SU-DHL-6 (cell line): Measurements from ENCODE around the gene ATP8A2.

ENCODE experiments used
- H2AFZ ChIP-seq: fragments of 200-600 bp; sonication (generic); 2 replicates; pipeline ENCODE4 v1.6.1; 2014; ENCODE audit warnings: low read depth, mild to moderate bottlenecking, moderate library complexity, mixed read lengths, antibody characterized with exemption, low read length; ENCODE audit not compliant: severe bottlenecking
- H3F3A ChIP-seq: fragments of 200-600 bp; shearing (Covaris generic); 2 replicates; pipeline ENCODE4 v1.6.0; 2016; ENCODE audit warnings: antibody characterized with exemption, mild to moderate bottlenecking; ENCODE audit not compliant: insufficient read depth
- H3K27ac ChIP-seq: fragments of 200-600 bp; sonication (generic); 2 replicates; pipeline ENCODE4 v1.5.1; 2016; ENCODE audit warnings: low read depth, mild to moderate bottlenecking, low read length, moderate library complexity, mixed read lengths
- H3K27me3 ChIP-seq: fragments of 200-600 bp; sonication (generic), shearing (Covaris generic); 2 replicates; pipeline ENCODE4 v1.6.0; 2014; ENCODE audit warnings: mild to moderate bottlenecking, low read length
- H3K36me3 ChIP-seq: fragments of 200-600 bp; sonication (generic); 2 replicates; pipeline ENCODE4 v1.6.1; 2014; ENCODE audit warnings: mild to moderate bottlenecking, low read length, mixed read lengths
- H3K4me2 ChIP-seq: fragments of 300-600, 200-600 bp; shearing (Covaris generic), sonication (generic); 2 replicates; pipeline ENCODE4 v1.6.0; 2014; ENCODE audit warnings: low read length, low read depth, mild to moderate bottlenecking; ENCODE audit not compliant: poor library complexity, severe bottlenecking
- H3K4me3 ChIP-seq: fragments of 200-600 bp; sonication (generic); 2 replicates; pipeline ENCODE4 v1.5.1; 2014; ENCODE audit warnings: antibody characterized with exemption, low read length, mild to moderate bottlenecking, mixed read lengths; ENCODE audit not compliant: insufficient read depth, poor library complexity, severe bottlenecking
- H3K79me2 ChIP-seq: fragments of 200-600 bp; sonication (generic); 2 replicates; pipeline ENCODE4 v1.6.1; 2014; ENCODE audit warnings: mild to moderate bottlenecking, low read length, moderate library complexity; ENCODE audit not compliant: insufficient read depth
- H3K9ac ChIP-seq: fragments of 200-600 bp; sonication (generic); 2 replicates; pipeline ENCODE4 v1.7.0; 2014; ENCODE audit warnings: mild to moderate bottlenecking, low read length
- H3K9me2 ChIP-seq: fragments of 200-600 bp; sonication (generic); replicated peaks from 2 replicates; pipeline ENCODE4 v1.6.1; 2014; ENCODE audit warnings: low read length; ENCODE audit not compliant: insufficient read depth
- H3K9me3 ChIP-seq: fragments of 200-600 bp; sonication (generic); 2 replicates; pipeline ENCODE4 v1.6.1; 2014; ENCODE audit warnings: low read length, mixed read lengths; ENCODE audit not compliant: insufficient read depth
- H4K20me1 ChIP-seq: fragments of 200-600 bp; sonication (generic); 2 replicates; pipeline ENCODE4 v1.6.1; 2014; ENCODE audit warnings: low read depth, mild to moderate bottlenecking, antibody characterized with exemption, low read length, moderate library complexity, mixed read lengths
- EZH2phosphoT487 ChIP-seq: fragments of 200-600 bp; sonication (generic), shearing (Covaris generic); conservative IDR thresholded peaks from 2 replicates; pipeline ENCODE4 v1.6.1; 2018; ENCODE audit warnings: mild to moderate bottlenecking, antibody characterized with exemption, low read length, moderate library complexity, mixed read lengths
- TF ChIP-seq, protein P1 (sequence below): fragments of 200-600 bp; sonication (generic); IDR thresholded peaks from one replicate; pipeline ENCODE4 v1.5.1; 2017; ENCODE audit warnings: antibody characterized with exemption, mild to moderate bottlenecking, low read length, moderate library complexity; ENCODE audit not compliant: insufficient read depth, poor library complexity, severe bottlenecking

Gene ATP8A2

DNA sequence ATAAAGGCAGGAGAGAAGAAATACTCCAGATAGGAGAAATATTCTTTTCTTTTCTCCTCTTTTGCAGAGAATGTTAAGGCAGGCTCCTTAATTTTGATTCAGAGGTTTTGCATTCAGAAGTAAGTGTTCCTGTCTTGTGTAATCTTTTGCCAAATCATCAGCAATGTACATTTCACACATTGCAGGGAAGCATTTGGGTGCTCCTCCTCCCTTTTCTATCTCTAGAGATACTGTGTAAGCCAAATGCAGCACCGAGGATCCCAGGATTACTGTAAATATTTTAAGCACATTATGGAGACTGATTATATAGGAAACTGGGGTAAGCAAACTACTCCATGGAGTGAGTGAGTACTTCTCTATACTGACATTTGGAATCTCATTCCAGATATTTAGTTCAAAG lies 7.2 kb downstream of the ATP8A2 start:
- no peaks in the 10 kb centered on the region for H3F3A ChIP-seq
- TF ChIP-seq, protein P1, sequence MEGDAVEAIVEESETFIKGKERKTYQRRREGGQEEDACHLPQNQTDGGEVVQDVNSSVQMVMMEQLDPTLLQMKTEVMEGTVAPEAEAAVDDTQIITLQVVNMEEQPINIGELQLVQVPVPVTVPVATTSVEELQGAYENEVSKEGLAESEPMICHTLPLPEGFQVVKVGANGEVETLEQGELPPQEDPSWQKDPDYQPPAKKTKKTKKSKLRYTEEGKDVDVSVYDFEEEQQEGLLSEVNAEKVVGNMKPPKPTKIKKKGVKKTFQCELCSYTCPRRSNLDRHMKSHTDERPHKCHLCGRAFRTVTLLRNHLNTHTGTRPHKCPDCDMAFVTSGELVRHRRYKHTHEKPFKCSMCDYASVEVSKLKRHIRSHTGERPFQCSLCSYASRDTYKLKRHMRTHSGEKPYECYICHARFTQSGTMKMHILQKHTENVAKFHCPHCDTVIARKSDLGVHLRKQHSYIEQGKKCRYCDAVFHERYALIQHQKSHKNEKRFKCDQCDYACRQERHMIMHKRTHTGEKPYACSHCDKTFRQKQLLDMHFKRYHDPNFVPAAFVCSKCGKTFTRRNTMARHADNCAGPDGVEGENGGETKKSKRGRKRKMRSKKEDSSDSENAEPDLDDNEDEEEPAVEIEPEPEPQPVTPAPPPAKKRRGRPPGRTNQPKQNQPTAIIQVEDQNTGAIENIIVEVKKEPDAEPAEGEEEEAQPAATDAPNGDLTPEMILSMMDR = no peak
- no peak for TF ChIP-seq EZH2phosphoT487
- H3K36me3 ChIP-seq = no peaks in the 10 kb centered on the region
- H3K79me2 ChIP-seq = no peaks in the 10 kb centered on the region
- no peaks in the 10 kb centered on the region for H3K9me2 ChIP-seq
- no peak overlapping the region for H3K4me2 ChIP-seq
- no peaks in the 10 kb centered on the region for H4K20me1 ChIP-seq
- no peak overlapping the region for H3K4me3 ChIP-seq
- H3K27me3 ChIP-seq = no peaks in the 10 kb centered on the region
- no peak overlapping the region for H2AFZ ChIP-seq
- H3K27ac ChIP-seq = no peak overlapping the region
- no peaks in the 10 kb centered on the region for H3K9me3 ChIP-seq
- H3K9ac ChIP-seq = no peak overlapping the region

- Histone ChIP-seq H3F3A (no peaks in the 10 kb centered on the region), H3K27me3 (no peaks in the 10 kb centered on the region), H3K79me2 (no peaks in the 10 kb centered on the region), H3K9me2 (no peaks in the 10 kb centered on the region), H3K9ac (no peak overlapping the region), H3K4me2 (no peak overlapping the region), H3K36me3 (no peaks in the 10 kb centered on the region), H4K20me1 (no peaks in the 10 kb centered on the region), H2AFZ (no peak overlapping the region), H3K4me3 (no peak overlapping the region), H3K9me3 (no peaks in the 10 kb centered on the region), H3K27ac (no peak overlapping the region)
- no peak for TF ChIP-seq EZH2phosphoT487
- TF ChIP-seq, protein P1 = no peak
Observed at GRCh38 chr13:25380082-25380481, 8.3 kb downstream of the ATP8A2 start.

GRCh38 chr13:25380741-25381324 lies 9.1 kb downstream of the ATP8A2 start:
- H3K27me3 ChIP-seq = no peaks in the 10 kb centered on the region
- no peak overlapping the region for H3K4me2 ChIP-seq
- H3K27ac ChIP-seq = no peak overlapping the region
- no peaks in the 10 kb centered on the region for H3K9me2 ChIP-seq
- H3K79me2 ChIP-seq = no peaks in the 10 kb centered on the region
- H3K9me3 ChIP-seq = no peaks in the 10 kb centered on the region
- TF ChIP-seq EZH2phosphoT487 = no peak
- TF ChIP-seq, protein P1 = no peak
- H3K9ac ChIP-seq = no peak overlapping the region
- H3K36me3 ChIP-seq = no peaks in the 10 kb centered on the region
- no peak overlapping the region for H3K4me3 ChIP-seq
- H2AFZ ChIP-seq = no peak overlapping the region
- no peaks in the 10 kb centered on the region for H3F3A ChIP-seq
- no peaks in the 10 kb centered on the region for H4K20me1 ChIP-seq
